GM19438 (cell line): ENCODE measurements around the gene ZNF579.
"Not testable (repeated sequence)": the region's sequence is repeated elsewhere in the genome, so short reads cannot be mapped to it uniquely, and the experiment has no call there.

Experiments used
- ATAC-seq: cut with Tn5 transposase; IDR thresholded peaks from one replicate; pipeline ENCODE4 v1.9.1; 2021; ENCODE audit warnings: low read depth; ENCODE audit not compliant: unreplicated experiment

ZNF579 gene

DNA sequence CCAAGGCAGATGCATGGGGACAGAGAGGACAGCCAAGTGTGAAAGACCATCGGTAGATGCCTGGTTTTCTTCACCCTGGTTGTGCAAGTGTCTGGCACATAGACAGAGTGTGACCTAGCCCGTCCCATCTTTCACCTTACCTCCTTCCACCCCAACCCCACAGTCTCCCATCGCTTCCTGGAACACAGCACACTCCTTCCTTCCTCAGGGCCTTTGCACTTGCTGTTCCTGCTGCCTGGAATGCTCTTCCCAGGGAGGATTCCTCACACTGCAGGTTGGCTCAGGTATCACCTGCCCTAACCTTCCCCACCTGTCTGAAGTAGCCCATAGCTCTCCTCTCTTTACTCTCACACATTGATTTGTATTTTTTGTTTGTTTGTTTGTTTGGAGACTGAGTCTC is 15.7 kb upstream of the ZNF579 start:
- no peak for ATAC-seq

GRCh38 chr19:55594996-55595545 is 14.4 kb upstream of the ZNF579 start:
- ATAC-seq, result no peak

DNA sequence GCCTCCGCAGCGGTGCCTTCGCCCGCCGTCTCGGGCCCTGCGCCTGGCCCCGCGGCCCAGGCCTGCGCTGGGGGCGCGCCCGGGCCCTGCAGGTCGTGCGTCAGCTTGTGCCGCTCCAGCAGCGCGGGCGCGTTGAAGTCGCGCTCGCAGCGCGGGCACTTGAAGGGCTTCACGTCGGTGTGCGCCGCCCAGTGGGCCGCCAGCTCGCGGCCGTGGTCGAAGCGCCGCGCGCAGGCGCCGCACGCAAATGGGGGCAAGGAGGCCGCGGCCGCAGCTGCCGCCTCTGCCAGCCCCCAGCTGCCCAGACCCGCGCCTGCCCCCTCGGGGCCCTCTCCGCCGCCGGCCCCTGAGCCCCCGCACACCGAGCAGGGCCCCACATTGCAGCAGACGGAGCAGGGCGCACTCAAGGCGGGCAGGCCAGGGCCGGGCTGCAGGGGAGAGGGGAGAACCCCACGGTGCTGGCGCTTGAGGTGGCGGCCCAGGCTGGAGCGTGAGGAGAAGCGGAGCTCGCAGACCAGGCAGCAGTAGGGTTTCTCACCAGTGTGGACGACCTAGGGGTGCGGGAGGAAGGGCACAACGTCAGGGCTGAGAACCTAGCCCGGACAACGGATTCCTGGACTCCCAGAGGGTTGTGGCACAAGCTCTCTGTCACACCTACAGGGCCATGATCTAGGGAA is 12.6 kb upstream of the ZNF579 start:
- no peak for ATAC-seq

GRCh38 chr19:55592391-55593090 is 11.9 kb upstream of the ZNF579 start:
- no peak for ATAC-seq

DNA sequence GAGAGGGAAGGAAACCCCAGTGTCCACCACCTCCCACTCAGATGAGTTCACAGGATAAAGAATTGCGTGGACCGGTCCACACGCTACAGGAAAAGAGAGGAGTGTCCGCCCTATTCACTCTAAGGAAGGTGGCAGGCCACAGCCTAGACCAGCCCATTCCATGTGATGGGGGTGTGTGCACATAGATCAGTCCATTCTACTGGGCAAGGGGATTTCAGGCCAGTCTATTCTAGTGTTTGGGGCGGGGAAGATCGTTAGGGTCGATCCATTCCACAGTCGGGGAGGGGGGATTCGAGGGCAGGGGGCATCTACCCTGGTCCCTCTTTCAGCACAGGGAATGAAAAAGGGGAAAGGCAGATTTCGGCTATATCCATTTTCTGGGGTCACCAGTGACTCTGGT is 10.9 kb upstream of the ZNF579 start:
- ATAC-seq, result no peak

DNA sequence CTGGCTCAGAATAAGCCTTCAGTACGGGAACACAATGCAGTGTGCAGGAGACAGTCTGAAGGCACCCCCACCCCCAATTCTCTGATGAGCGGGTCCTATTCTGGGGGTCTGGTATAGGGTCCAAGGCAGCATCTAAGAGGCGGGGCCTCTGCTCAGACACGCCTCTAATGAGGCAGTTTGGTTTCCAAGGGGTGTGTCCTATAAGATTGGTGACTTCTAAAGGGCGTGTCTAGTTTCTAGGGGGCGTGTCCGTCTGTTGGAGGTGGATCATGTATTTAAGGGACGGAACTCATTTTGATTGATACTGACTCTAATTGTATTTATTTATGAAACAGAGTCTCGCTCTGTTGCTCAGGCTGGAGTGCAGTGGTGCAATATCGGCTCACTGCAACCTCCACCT is 10.0 kb upstream of the ZNF579 start:
- ATAC-seq, result no peak

GRCh38 chr19:55590109-55590508 is 9.5 kb upstream of the ZNF579 start:
- no peak for ATAC-seq

GRCh38 chr19:55588738-55589137 is 8.1 kb upstream of the ZNF579 start:
- no peak for ATAC-seq

DNA sequence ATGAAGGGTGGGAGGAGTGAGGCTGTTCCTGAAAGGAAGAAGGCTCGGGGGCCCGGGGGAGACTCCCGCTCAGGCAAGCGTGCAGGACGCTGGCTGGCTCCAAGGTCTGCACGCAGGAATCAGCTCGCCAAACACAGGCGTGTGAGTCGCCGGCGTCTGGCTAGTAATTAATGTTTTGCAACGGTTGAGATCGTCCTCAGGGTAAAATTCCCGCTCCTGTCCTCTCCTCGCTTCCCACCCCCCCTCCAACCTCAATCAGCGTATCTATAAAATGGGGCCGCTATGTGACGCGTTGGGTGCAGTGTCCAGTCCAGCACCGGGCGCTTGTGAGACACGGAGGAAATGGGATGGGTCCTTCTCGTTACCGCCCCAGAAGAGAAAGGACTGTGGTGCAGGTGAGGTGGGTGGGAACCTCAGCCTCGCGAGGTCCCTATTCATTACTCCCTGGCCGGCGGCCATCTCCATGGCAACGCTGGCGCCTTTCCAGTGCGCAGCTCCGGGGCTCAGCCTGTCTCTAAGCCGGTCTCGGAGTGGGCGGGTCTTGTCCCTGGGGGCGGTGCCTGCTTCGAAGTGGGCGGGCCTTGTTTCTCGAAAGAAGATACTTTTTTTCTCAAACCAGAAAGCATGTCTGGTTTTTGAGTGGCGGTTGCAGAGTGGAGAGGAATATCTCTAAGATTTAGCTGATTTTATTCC is 6.5 kb upstream of the ZNF579 start:
- ATAC-seq, result peak; percentile 77

DNA sequence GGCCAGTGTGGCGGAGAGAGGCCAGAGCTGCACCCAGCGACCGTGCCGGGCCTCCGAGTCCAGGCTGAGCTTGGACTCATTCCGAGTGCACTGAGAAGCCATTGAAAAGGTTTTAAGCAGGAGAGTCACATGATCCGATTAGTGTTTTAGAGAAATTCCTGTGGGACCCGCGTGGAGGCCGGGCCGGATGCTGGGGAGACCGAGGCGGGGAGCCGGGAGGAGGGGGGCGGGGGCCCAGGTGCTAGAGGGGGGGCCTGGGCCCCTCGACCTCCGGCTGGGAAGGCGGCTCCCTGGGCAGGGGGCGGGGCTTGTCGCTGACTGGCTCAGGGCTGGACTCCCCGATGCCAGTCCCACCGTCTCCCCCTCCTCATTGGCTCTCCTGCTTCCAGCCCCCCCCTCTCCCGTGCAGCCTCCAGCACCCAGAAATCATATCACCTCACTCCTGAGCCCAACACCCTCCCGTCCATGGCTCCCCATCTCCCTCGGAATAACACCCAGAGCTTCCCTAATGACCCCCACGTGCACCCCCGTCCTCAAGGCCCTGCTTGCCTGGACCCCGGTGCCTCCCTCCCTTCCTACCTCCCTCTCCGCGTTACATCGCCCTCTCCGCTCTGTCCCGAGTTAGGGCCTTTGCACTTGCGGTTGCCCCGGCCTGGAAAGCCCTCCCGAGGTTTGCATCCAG is 5.2 kb upstream of the ZNF579 start:
- no peak for ATAC-seq

DNA sequence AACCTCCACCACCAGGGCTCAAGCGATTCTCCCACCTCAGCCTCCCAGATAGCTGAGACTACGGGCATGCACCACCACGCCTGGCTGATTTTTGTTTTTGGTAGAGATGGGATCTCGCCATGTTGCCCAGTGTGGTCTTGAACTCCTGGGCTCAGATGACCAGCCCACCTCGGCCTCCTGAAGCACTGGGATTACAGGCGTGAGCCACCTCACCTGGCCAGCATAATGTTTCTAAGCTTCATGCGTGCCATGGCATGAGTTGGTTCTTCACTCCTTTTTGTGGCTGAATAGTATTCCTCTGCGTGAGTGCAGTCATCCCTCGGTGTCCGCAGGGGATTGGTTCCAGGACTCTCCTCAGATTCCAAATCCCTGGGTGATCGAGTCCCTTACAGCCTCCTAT is 4.2 kb upstream of the ZNF579 start:
- no peak for ATAC-seq

- ATAC-seq, result not testable (repeated sequence)
Measured at GRCh38 chr19:55583897-55584296, 3.2 kb upstream of the ZNF579 start.

DNA sequence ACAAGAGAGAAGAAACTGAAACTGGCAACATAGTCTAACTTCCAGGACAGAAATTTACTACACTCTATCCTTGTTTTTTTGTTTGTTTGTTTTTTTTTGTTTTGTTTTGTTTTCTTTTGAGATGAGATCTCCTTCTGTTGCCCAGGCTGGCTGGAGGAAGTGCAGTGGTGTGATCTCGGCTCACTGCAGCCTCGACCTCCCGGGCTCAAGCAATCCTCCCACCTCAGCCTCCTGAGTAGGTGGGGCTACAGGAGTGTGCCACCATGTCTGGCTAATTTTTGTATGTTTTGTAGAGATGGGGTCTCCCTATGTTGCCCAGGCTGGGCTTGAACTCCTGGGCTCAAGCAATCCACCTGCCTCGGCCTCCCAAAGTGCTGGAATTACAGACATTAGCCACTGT is 1.6 kb upstream of the ZNF579 start:
- ATAC-seq, result not testable (repeated sequence)

DNA sequence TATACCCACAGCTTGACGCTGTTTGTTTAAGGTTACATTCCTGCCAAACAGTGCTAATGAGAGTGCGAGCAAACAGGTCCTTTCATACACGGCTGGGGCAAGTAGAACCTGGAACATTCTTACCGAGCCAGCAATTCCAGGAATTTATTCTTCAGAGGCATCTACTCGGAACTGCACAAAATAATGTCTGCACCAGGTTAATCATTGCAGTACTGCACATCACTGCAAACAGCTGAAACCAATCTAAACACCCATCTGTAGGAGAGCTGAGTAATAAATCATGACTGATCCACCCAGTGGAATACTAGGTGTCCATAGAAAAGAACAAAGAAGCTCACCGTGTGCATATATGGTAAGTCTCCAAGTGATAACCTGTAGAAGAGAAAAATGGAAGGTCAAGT is 1.2 kb upstream of the ZNF579 start:
- no peak for ATAC-seq

DNA sequence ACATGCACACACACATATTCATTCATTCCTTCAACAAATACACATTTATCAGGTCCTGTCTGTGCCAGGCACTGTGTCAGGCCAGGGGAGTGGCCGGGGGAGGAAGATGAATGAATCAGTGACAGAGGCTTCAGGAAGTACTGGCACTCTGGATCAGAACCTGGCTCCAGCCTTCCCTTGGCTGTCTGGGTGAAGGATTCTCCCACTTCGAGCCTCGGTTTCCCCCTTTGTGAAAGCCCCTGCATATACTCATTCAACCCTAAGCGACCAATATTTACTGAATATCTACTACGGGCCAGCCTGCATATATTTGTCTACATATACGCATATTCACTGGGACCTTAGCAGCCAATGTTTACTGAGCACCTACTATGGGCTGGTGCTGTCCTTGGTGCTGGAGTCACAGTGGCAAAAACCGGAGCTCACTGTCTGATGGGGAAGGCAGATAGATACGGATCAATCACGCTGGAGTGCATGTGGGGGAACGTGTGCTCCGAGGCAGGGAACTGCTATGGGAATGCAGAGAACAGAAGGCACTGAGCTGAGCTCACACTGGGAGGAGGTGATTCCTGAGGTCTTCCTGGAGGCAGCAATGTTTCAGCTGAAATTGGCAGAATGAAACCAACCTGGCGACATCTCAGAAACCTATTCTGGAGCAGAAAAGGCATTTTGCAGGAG is 636 bp upstream of the ZNF579 start:
- ATAC-seq, result no peak

GRCh38 chr19:55579766-55580621 is 654 bp downstream of the ZNF579 start:
- no peak for ATAC-seq

DNA sequence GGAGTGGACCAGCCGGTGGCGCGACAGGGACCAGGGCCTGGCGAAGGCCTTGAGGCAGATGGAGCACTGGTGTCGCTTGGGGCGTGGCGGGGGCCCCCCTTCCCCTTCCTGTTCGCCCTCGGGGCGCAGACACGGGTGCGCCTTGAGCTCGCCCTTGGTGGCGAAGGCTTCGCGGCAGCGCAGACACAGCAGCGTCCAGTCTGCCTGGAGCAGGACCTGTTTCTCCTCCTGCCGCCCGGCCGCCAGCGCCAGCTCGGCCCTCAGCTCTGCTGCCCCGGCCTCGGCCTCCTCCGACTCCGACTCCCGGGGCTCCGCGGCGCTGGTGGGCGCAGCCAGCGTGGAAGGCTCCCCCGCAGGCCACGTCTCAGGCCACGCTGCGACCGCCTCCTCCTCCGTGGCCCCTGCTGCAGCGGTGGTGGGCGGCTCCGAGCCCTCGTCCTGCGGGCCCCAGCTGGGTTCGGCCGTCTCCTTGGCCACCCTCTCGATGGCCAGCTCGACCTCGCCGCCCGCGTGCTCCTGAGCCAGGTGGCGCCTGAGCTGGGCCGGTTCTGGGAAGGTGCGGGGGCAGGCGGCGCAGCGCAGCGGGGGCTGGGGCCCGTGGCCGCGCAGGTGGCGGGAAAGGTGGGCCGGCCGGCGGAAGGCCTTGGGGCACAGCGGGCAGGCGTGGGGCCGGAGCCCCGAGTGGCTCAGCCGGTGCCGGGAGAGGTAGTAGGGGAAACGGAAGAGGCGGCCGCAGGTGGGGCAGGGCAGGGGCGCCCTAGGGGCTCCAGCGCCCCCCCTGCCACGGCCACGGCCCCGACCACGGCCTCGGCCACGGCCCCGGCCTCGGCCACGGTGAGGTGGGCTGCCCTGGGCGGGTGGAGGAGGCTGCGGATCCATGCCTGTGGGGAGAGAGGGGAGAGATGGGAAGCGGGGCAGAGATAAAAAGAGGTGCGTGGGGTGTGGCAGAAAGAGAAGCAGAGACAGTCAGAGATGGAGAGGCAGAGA is 1.6 kb downstream of the ZNF579 start:
- no peak for ATAC-seq

GRCh38 chr19:55578031-55578760 is 2.5 kb downstream of the ZNF579 start:
- ATAC-seq, result no peak
